HG03064 (cell line): ENCODE measurements around the gene ROBO1.

Experiments
- ATAC-seq: cut with Tn5 transposase; IDR thresholded peaks from one replicate; pipeline ENCODE4 v1.9.1; 2021; ENCODE audit warnings: low read depth; ENCODE audit not compliant: unreplicated experiment

ROBO1 gene

DNA sequence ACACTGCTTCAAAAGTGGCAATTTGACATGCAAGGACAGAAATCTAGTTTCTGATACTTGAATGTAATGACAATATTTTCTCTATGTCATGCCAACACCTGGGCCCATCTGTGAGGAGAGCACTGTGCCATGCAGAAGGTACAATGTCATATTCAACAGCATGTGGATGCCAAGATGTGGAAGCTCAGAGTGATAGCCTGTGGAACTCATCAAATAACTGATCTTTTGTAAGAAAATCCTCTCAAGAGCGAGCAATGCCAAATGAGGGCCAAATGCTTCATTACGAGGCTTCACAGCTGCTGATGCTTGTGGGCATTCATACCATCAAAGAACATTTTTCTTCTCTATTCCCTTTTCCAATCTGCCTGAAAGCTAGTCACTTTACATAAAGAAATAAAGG is 95.1 kb downstream of the ROBO1 start:
- no peak for ATAC-seq

GRCh38 chr3:79672075-79672474 is 95.7 kb downstream of the ROBO1 start:
- no peak for ATAC-seq

DNA sequence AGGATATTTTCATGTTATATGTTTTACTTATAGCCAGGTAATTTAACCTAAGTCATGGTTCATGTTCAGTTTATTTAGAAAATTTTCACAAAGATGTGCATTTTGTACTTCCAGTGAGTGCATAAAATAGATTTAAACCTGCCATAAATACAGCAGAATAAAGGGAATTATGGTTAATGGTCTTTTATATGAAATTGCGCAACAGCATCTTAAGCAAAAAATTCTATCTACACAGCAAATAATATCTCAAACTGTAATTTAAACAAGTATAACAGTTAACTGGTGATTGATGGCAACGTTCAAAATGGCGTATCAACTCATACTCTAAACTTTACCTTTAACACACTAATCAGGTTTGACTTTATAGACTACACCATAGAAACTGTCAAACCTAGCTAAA is 97.6 kb downstream of the ROBO1 start:
- no peak for ATAC-seq

DNA sequence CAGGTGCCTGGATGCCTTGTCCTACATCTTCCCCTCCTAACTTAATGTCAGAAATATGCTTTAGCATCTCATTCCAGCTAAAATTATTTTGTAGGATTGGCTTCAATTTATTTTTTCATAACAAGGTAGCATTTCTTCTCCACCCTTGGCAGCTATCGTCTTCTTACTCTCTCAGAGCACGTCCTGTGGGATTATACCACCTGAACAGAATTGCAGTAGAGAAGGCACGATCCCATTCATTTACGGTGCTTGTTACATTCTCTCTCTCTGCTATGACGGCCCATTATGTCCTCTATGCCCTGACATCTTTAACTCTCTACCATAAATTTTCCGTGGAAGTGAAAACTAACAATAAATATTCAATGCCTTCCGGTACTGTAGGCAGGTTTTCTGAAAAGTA is 103.3 kb downstream of the ROBO1 start:
- ATAC-seq: no peak

GRCh38 chr3:79661896-79662295 is 105.9 kb downstream of the ROBO1 start:
- no peak for ATAC-seq

- no peak for ATAC-seq
Measured at GRCh38 chr3:79657076-79657475, 110.7 kb downstream of the ROBO1 start.

DNA sequence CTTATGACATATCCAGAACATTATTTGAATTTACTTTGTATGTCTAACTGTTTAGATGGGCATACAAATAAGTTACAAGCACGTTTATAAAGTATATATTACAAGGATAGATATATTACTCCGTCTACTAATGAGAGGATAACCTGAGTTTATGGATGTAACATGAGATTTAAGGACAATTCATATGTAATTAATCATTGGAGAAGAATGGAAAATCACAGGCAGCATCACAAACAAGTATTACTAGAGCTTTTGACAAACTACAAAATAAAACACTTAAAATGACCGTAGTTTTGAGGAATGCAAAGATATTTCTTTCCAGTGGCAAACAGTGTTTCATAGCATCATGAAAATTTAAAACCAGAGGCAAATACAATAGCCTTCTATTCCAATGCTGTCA is 113.8 kb downstream of the ROBO1 start:
- ATAC-seq: no peak

DNA sequence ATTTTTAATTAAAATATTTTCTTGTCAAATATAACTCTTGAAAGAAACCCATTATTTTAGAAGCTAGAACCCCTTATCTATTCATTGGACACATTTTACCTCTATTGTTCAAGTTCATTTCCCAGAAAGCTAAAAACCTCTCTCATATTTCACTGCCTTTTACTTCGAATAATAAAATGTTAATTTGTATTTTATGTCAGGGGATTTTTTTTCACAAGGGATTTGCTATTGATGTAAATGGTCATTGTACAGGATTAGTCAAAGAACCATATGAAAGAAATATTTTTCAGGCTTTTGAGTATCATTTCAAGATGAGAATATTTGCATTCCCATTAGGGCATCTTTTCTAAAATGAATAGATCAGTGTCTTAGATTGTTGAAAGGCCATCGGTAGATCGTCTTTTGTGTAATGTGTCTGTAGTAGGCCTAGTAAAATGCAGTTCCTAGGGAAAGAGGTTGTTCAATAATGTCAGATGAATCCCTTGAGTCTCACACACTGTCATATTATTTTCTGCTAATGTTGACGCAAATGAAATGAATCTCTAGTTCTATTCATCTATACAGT is 114.5 kb downstream of the ROBO1 start:
- no peak for ATAC-seq

DNA sequence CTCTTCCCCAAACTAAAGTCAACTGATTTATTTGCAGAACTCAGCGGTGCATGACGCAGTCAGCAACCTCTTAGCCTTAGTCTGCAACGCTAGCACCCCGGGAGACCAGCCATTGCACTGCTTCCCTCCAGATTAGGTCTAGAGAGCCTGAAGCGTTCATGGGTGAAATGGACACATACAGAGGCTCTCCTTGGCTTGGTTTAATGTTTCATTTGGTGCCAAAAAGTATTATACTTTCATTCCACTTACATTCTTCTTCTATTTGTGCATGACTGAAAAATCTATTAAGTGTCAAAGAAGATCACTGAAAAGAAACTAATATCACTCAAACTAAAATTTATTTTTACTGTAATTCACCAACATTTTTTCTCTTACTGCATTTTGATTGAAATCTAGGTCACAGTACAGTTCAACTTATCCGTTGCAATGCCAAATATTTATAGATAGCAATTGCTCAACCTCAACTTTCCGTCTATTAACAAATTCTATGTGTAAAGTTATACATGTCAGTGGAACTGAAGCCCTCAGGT is 116.2 kb downstream of the ROBO1 start:
- no peak for ATAC-seq

DNA sequence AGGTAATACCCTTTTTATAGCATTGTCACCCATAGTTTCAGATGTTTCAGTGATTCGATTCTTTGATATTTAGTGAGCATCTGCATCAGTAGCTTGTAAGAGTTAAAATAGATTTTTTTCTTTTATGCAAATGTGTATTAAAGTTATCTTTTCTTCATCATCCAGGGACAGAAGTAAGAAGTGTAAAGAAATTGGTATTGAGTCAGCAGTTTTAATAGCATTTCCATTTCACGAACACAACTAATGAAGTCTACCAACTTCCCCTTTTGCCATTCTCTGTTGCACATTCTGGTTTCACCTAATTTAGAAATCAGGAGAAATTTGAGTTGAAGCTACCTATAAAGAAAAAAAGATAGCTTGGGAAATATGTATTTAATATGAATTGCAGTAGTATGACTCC is 127.9 kb downstream of the ROBO1 start:
- no peak for ATAC-seq

DNA sequence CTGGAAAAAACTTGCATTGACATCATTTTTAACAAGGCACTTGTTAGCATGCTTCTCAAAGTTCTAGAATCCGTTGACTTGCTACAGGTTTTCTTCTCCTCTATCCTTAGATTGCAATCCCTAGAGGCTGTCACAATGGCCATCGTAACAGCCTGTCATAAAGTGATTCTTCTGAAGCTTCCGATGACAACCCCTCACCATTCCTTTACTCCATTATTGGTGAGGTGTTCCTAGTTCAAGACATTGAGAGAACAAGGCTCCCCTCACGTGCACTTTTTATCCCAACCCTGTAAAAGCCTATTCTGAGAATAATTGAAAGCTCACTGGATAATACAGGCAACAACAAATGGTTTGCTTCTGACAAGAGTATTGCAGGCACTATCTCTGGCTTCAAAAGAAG is 131.4 kb downstream of the ROBO1 start:
- no peak for ATAC-seq

GRCh38 chr3:79632842-79633241 is 135.0 kb downstream of the ROBO1 start:
- no peak for ATAC-seq

GRCh38 chr3:79618883-79619282 is 148.9 kb downstream of the ROBO1 start:
- ATAC-seq: no peak

- no peak for ATAC-seq
Measured at GRCh38 chr3:79606414-79606813, 161.4 kb downstream of the ROBO1 start.

GRCh38 chr3:79604681-79605080 is 163.1 kb downstream of the ROBO1 start:
- no peak for ATAC-seq

- no peak for ATAC-seq
Measured at GRCh38 chr3:79602385-79602784, 165.4 kb downstream of the ROBO1 start.

DNA sequence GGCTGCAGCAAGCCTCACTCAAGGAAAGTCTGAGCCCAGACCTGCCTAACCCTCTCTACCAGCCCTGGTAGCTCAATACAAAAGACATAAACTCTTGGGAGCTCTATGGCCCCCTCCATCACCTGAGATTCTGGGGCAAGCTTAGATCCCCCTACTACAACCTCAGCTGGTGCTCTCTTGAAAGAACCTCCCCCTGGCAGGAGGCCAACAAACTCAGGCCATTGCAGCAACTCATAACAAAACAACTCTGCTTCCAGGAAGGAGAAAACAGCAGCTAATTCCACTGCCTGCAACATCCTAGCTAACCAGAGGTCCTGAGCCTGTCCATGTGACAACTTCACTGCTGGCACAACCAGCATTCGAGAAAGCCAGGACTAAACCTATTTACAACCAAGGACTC is 169.2 kb downstream of the ROBO1 start:
- no peak for ATAC-seq

DNA sequence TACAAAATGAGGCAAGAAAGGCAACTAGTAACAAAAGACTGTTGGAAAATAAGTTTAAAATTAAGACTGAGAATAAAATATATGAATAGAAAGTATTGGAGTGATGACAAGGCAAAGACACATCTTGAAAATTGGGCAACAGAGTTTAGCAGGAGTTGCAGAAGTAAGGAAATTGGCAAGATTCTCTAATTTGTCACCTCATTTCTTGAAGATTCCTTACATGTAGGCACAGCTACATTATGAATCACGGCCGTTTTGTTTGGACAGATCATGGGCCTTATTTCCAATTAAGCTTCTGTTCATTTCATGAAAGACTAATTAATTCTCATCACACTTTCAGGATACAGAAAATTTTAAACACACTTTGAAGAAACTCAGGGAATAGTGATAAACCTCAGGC is 170.1 kb downstream of the ROBO1 start:
- ATAC-seq: no peak

- ATAC-seq: no peak
Measured at GRCh38 chr3:79587150-79587549, 180.6 kb downstream of the ROBO1 start.

GRCh38 chr3:79586232-79586631 is 181.6 kb downstream of the ROBO1 start:
- ATAC-seq: no peak

GRCh38 chr3:79572930-79573329 is 194.9 kb downstream of the ROBO1 start:
- no peak for ATAC-seq

- ATAC-seq: no peak
Measured at GRCh38 chr3:79568938-79569337, 198.9 kb downstream of the ROBO1 start.

- no peak for ATAC-seq
Measured at GRCh38 chr3:79564192-79564591, 203.6 kb downstream of the ROBO1 start.
